Common myeloid progenitor, CD34-positive (primary cell): Measurements from ENCODE around the gene CDC20.

Source experiments
- CTCF ChIA-PET: fragments of 350-600 bp; sonication (Branson Sonifier 250); formaldehyde crosslinking; loops from one replicate; lab custom pipeline; 2021; ENCODE audit warnings: antibody characterized with exemption; lab: Charles Lee
- POLR2A ChIA-PET: fragments of 350-600 bp; sonication (Branson Sonifier 250); formaldehyde crosslinking; loops from one replicate; lab custom pipeline; 2021; ENCODE audit warnings: antibody characterized with exemption; lab: Charles Lee
- DNase-seq, 3 donors: peaks; one replicate each; pipeline versions ENCODE4 v3.0.0 to v3.0.0-alpha.2; 2013
- H3K27ac ChIP-seq, 2 experiments: 1 replicate in 1 of 2; 2 replicates in 1 of 2; pipeline ENCODE4 v1.7.0; 2013; ENCODE audit warnings: inconsistent platforms in 2 of 2, low read length in 2 of 2, mild to moderate bottlenecking in 2 of 2, low read depth in 1 of 2, moderate library complexity in 1 of 2; ENCODE audit not compliant: severe bottlenecking in 2 of 2, insufficient read depth in 1 of 2, poor library complexity in 1 of 2
- H3K27me3 ChIP-seq, 5 experiments: replicated peaks in 2 of 5; 1 replicate in 3 of 5; 2 replicates in 2 of 5; pipeline versions ENCODE4 v1.6.1 to v1.7.0; 2013; ENCODE audit warnings: low read length in 4 of 5, mild to moderate bottlenecking in 2 of 5, moderate library complexity in 2 of 5, inconsistent platforms in 1 of 5; ENCODE audit not compliant: insufficient read depth in 5 of 5, control insufficient read depth in 4 of 5
- H3K36me3 ChIP-seq, 4 experiments: 1 replicate in 2 of 4; 2 replicates in 2 of 4; pipeline versions ENCODE4 v1.6.1 to v1.7.0; 2013; ENCODE audit warnings: low read length in 3 of 4, control low read depth in 1 of 4, mild to moderate bottlenecking in 1 of 4; ENCODE audit not compliant: control insufficient read depth in 4 of 4, insufficient read depth in 4 of 4
- H3K4me1 ChIP-seq, 4 experiments: 1 replicate in 3 of 4; 2 replicates in 1 of 4; pipeline versions ENCODE4 v1.6.1 to v1.7.1; 2013; ENCODE audit warnings: low read length in 3 of 4, mild to moderate bottlenecking in 3 of 4, control low read depth in 1 of 4, inconsistent platforms in 1 of 4, moderate library complexity in 1 of 4; ENCODE audit not compliant: control insufficient read depth in 4 of 4, insufficient read depth in 4 of 4; ENCODE audit errors: control extremely low read depth in 1 of 4
- H3K4me3 ChIP-seq, 7 experiments: 1 replicate in 4 of 7; 2 replicates in 3 of 7; pipeline versions ENCODE4 v1.5.1 to v1.7.0; 2013; ENCODE audit warnings: mild to moderate bottlenecking in 7 of 7, low read length in 6 of 7, moderate library complexity in 6 of 7, inconsistent platforms in 2 of 7, low read depth in 2 of 7, control low read depth in 1 of 7; ENCODE audit not compliant: insufficient read depth in 4 of 7, control insufficient read depth in 1 of 7; ENCODE audit errors: extremely low read depth in 1 of 7
- H3K9me3 ChIP-seq, 5 experiments: 1 replicate in 4 of 5; 2 replicates in 1 of 5; pipeline versions ENCODE4 v1.6.1 to v1.7.1; 2013; ENCODE audit warnings: low read length in 4 of 5, mild to moderate bottlenecking in 2 of 5, inconsistent platforms in 1 of 5, low read depth in 1 of 5, moderate library complexity in 1 of 5; ENCODE audit not compliant: control insufficient read depth in 4 of 5, insufficient read depth in 2 of 5; ENCODE audit errors: control extremely low read depth in 1 of 5
- WGBS: methylation state at CpG from one replicate; pipeline ENCODE4 v1.1.5; 2013; ENCODE audit not compliant: insufficient coverage; 5-methylcytosine and 5-hydroxymethylcytosine counted together

CDC20 gene

DNA sequence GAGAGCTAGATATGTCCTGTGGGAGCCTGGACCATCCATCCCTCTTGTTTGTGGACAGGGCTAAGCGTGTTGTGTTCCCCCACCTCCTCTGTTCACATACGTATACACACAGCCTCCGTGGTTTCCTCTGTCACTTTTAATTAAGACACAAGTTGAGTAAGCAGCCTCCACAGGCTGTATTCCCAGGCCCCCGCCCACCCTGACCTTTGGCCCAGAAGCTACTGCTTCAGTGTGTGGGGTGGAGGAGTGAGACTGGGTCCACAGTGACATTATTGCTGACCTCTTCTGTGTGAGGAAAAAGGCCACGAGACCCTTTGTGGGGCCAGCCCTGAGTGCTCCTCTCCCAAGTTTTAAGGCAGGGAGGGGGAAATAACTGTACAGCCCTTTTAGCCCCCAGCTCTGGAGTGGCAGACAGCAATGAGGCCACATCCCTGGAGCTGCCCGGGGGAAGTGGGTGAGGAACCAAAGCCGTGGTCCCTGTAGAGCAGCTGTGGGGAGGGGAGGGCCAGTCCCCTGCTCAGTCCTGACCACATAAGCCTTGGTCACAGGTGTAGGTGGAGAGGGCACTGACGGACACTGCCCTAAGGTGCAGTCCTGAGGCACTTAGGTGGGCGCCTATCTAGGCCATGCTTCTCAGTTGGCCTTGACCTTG is 4.6 kb downstream of the CDC20 start:
- peaks cover 2 to 42% (median 34%) of the 10 kb centered on the region in 4 experiments for H3K4me1 ChIP-seq
- ChIA-PET POLR2A (no interaction called here), CTCF (interaction anchor here (1.1 to 1.4 kb wide), 2 partner anchors 25 kb away, joined by 3 to 4 read pairs; no protein-coding TSS in a partner anchor)
- peak overlapping the region in 1 of 2 experiments; percentile 11 for H3K27ac ChIP-seq
- no peak overlapping the region for H3K4me3 ChIP-seq
- peaks cover 9 to 63% (median 38%) of the 10 kb centered on the region in 4 experiments for H3K36me3 ChIP-seq
- WGBS = 100% methylated on average over 4 of the region's 9 CpGs
- no peaks in the 10 kb centered on the region for H3K27me3 ChIP-seq
- no peaks in the 10 kb centered on the region for H3K9me3 ChIP-seq
- DNase-seq = no peak

DNA sequence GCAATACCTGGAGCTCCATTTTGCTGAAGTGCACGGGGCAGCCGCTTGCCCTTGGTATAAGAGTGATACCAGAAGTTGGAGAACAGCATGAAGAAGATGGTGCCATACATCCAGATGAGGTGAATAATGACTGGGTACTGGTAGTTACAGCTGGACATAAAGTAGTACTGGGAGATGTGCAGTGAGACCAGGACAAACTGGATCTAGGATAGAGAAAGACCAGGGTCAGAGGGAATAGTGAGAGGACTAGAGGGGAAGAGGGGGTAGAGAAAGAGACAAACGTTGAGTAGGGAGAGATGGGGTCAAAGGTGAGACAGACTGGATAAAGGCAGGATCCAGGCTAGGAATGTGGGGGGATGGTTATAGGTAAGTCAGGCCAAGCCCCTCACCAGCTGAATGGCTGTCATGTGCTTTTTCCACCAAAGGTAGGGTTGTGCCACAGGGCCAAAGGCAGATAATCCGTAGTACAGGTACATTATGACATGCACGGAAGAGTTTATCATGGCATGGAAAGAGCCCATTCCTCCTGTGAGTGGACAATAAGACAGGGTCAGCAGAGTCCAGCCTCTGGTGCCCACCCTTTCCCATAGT is 5.2 kb downstream of the CDC20 start:
- no peak overlapping the region for H3K27ac ChIP-seq
- 100% methylated on average over 5 of the region's 5 CpGs for WGBS
- CTCF ChIA-PET = interaction anchor here (1.1 to 1.4 kb wide), 2 partner anchors 24 to 25 kb away, joined by 3 to 4 read pairs; no protein-coding TSS in a partner anchor
- H3K4me3 ChIP-seq = no peak overlapping the region
- peaks cover 9 to 63% (median 38%) of the 10 kb centered on the region in 4 experiments for H3K36me3 ChIP-seq
- no peaks in the 10 kb centered on the region for H3K27me3 ChIP-seq
- no peaks in the 10 kb centered on the region for H3K9me3 ChIP-seq
- POLR2A ChIA-PET = no interaction called here
- DNase-seq = no peak
- H3K4me1 ChIP-seq = peaks cover 7 to 48% (median 38%) of the 10 kb centered on the region in 4 experiments

DNA sequence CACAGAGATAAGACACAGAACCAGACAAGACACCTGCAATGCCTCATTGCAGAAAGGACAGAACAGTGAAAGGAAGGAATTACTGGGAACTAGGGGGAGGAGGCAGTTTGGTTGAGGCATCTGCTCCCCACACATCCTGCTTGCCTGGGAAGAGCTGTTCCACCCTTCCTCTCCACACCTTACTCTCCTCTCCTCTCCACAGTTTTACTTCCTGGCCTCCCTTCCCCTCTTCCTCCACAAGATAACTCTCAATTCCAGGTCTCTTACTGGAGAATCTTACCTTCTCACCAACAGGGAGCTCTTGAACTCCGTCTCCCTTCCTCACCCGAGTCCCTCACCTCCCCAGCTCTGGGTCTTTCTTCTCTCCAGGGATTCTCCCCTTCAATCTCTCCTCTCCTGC is 6.9 kb downstream of the CDC20 start:
- peaks cover 9 to 50% (median 38%) of the 10 kb centered on the region in 4 experiments for H3K36me3 ChIP-seq

DNA sequence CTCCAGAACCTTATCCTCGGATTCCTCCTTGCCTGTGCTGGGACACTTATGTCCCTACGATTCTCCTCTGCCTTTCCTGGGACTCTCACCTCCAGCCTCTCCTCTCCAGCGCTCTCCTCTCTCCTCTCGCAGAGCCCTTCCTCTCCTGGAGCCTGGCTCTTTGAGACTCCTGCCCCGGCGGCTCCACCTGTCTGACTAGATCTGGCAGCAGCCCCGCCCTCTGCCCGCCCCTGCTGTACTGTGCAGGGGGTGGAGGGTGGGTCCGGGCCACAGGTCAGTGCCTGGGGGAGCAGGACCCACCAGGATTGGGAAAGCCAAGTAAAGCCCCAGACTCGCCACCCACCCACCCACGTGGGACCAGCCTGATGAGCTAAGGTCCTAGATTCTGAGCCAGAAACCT is 7.4 kb downstream of the CDC20 start:
- H3K4me1 ChIP-seq = peaks cover 5 to 27% (median 23%) of the 10 kb centered on the region in 4 experiments
- H3K9me3 ChIP-seq = no peaks in the 10 kb centered on the region
- H3K27ac ChIP-seq = peak overlapping the region in 1 of 2 experiments; percentile 83
- H3K4me3 ChIP-seq = peak overlapping the region in 2 of 7 experiments; percentile 80 to 90
- H3K27me3 ChIP-seq = no peaks in the 10 kb centered on the region
- DNase-seq = no peak
- ChIA-PET POLR2A (no interaction called here), CTCF (no interaction called here)
- peaks cover 8 to 45% (median 34%) of the 10 kb centered on the region in 4 experiments for H3K36me3 ChIP-seq
- WGBS = 97% methylated on average over 7 of the region's 11 CpGs

More for the DNA sequence above, 6.9 kb downstream of the CDC20 start:
- Histone ChIP-seq H3K4me3 (peak overlapping the region in 1 of 7 experiments; percentile 80), H3K27me3 (no peaks in the 10 kb centered on the region), H3K4me1 (peaks cover 5 to 32% (median 24%) of the 10 kb centered on the region in 4 experiments), H3K9me3 (no peaks in the 10 kb centered on the region), H3K27ac (no peak overlapping the region)
- POLR2A ChIA-PET = interaction anchor here (0.6 kb wide), 1 partner anchor 40 kb away, joined by 3 read pairs; no protein-coding TSS in a partner anchor
- 95% methylated on average over 2 of the region's 2 CpGs for WGBS
- CTCF ChIA-PET = no interaction called here
- no peak for DNase-seq

DNA sequence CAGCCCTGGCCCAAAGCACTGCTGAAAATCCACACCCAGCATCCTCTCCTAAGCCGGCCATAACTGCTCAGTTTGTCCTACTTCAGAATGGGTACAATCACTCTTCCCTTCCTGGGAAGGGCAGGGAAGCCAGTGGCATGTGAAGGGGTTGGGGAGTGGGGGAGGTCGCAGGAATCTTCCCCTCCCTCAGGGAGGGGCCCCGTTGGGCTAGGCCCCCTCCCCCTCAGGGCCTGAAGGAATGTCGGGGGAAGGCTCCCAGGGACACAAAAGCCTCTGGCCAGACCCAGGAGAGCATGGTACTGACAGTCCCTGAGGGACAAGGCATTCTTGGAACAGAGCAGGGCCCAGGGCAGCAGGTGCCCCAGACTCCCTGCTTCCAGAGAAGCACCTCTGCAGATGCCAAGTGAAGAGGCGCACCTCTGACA is 7.8 kb downstream of the CDC20 start:
- no peak for DNase-seq
- POLR2A ChIA-PET = interaction anchor here (0.6 kb wide), 1 partner anchor 117 kb away, joined by 4 read pairs; no protein-coding TSS in a partner anchor
- WGBS = 57% methylated on average over 5 of the region's 5 CpGs
- CTCF ChIA-PET = interaction anchor here (1.2 kb wide), 1 partner anchor 9 kb away, joined by 8 read pairs; no protein-coding TSS in a partner anchor
- H3K4me1 ChIP-seq = peaks cover 5 to 25% (median 22%) of the 10 kb centered on the region in 4 experiments
- peak overlapping the region in 1 of 2 experiments; percentile 83 for H3K27ac ChIP-seq
- H3K36me3 ChIP-seq = peaks cover 5 to 40% (median 30%) of the 10 kb centered on the region in 4 experiments
- H3K9me3 ChIP-seq = no peaks in the 10 kb centered on the region
- H3K4me3 ChIP-seq = peak overlapping the region; percentile 57 to 90 (median 80)
- no peaks in the 10 kb centered on the region for H3K27me3 ChIP-seq

DNA sequence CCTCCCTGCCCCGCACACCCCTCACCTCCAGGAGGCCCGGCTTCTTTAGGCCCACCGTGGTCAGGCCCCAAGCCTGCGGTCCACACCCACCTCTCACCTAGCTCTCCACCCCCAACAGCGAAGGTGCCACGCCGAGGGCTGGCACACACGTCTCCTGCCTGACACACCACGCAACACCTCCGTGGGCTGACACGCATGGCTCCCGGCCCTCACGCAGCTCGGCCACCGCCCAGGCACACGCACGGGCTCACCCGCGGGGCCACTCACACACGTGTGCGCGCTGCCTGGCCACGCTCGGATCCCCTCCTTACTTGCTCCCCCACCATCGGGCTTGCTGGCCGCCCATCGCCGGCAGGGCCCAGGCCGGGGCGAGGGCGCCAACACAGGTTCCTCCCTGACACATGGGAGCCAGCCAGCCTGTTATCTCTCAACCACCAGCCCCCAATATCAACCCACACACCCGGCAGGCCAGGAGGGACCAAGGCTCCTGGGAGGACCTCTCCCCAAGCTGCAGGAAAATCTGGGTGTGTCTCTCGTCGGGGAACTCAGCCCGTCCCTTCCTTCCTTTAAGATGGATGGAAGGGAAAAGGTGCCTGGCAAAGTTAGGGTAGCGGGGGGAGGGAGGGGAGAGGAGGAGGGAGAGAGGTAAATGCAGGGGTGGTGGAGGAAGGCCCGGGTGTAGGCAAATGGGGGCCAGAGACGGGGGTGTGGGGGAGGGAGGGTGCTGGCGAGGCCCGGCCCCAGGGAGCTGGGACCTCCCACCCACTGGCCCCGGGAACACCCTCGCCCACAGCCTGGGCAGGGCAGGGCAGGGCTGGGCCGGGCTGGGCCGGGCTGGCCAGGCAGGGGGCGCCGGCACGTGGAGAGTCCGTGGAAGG is 8.5 kb downstream of the CDC20 start:
- peaks cover 5 to 25% (median 22%) of the 10 kb centered on the region in 4 experiments for H3K4me1 ChIP-seq
- 3% methylated on average over 35 of the region's 48 CpGs for WGBS
- peak; percentile 59 to 80 (median 62) for DNase-seq
- no peaks in the 10 kb centered on the region for H3K27me3 ChIP-seq
- H3K27ac ChIP-seq = peak overlapping the region; percentile 29 to 83
- POLR2A ChIA-PET = interaction anchor here (0.6 to 1.8 kb wide), 4 partner anchors 9 to 118 kb away, joined by 3 to 8 read pairs (median 4); partner anchors contain the start of genes CDC20, MED8 and SZT2
- peaks cover 5 to 34% (median 26%) of the 10 kb centered on the region in 4 experiments for H3K36me3 ChIP-seq
- peak overlapping the region; percentile 57 to 90 (median 80) for H3K4me3 ChIP-seq
- no peaks in the 10 kb centered on the region for H3K9me3 ChIP-seq
- CTCF ChIA-PET = interaction anchor here (1.0 to 1.6 kb wide), 5 partner anchors 9 to 99 kb away, joined by 3 to 8 read pairs (median 6); partner anchors contain the start of genes MED8 and SZT2
